ENCODE measurements around the gene KCNS1. TPM values are rescaled to one million over a fixed set of nuclear protein-coding genes. Genes with fewer than 3 reads are reported as not detected.

The KCNS1 gene
- total and polyA plus RNA-seq, 2 of the 8 experiments (the other 6 are each of a cell fraction or from before 2014, with no cell fraction given) = 1.4 to 1.8 TPM

GRCh38 chr20:45059022-45059728 lies 41.8 kb downstream of the KCNS1 start:
- H3K56ac ChIP-seq (replicated peaks; ENCODE audit: insufficient read length, low read depth, low read length) = no peak overlapping the region
- TF ChIP-seq CTCF (IDR thresholded peaks at IDR 0.05; ENCODE audit: control extremely low read depth in 1 of 3, insufficient read depth in 1 of 3, low read depth in 1 of 3, low read length in 3 of 3) (no peak), JUN (IDR thresholded peaks at IDR 0.05; ENCODE audit: low read depth, low read length) (no peak)
- no peaks in the 10 kb centered on the region for H3K79me2 ChIP-seq (ENCODE audit: control insufficient read depth in 1 of 2, insufficient read depth in 2 of 2, low read length in 2 of 2)
- no peak overlapping the region for H3K4me2 ChIP-seq (ENCODE audit: insufficient read depth in 1 of 2, low read depth in 2 of 2, low read length in 2 of 2)
- no peak overlapping the region for H2BK120ac ChIP-seq (replicated peaks; ENCODE audit: low read depth, low read length)
- H3K9ac ChIP-seq (replicated peaks in 1 of 4; ENCODE audit: extremely low read depth in 1 of 4, low read depth in 3 of 4, low read length in 3 of 4) = no peak overlapping the region
- no peak overlapping the region for H3K23ac ChIP-seq (ENCODE audit: insufficient read length)
- no peaks in the 10 kb centered on the region for H3K27me3 ChIP-seq (replicated peaks in 1 of 4; ENCODE audit: control insufficient read depth in 3 of 4, extremely low read depth in 1 of 4, insufficient read depth in 3 of 4, low read length in 3 of 4)
- H3K79me1 ChIP-seq (ENCODE audit: low read depth, low read length) = no peaks in the 10 kb centered on the region
- H4K8ac ChIP-seq (ENCODE audit: extremely low read depth, insufficient read depth, low read length) = no peak overlapping the region
- H3K4me3 ChIP-seq (ENCODE audit: extremely low read depth in 1 of 4, insufficient read depth in 2 of 4, low read depth in 3 of 4, low read length in 4 of 4) = no peak overlapping the region
- H3K36me3 ChIP-seq (ENCODE audit: control insufficient read depth in 2 of 4, insufficient read depth in 4 of 4, low read length in 3 of 4) = no peaks in the 10 kb centered on the region
- H3K18ac ChIP-seq (ENCODE audit: extremely low read depth, low read length) = no peak overlapping the region
- no peak overlapping the region for H2AFZ ChIP-seq (ENCODE audit: low read length)
- no peaks in the 10 kb centered on the region for H3K23me2 ChIP-seq (ENCODE audit: low read depth, low read length)
- no peak for DNase-seq (ENCODE audit: low read depth in 1 of 2, low spot score in 2 of 2)
- no peaks in the 10 kb centered on the region for H4K20me1 ChIP-seq (replicated peaks in 1 of 2; ENCODE audit: control insufficient read depth in 1 of 2, insufficient read depth in 2 of 2, low read length in 2 of 2)
- FAIRE-seq = no peak
- H2BK5ac ChIP-seq (ENCODE audit: low read depth, low read length) = no peak overlapping the region
- no peak overlapping the region for H3K27ac ChIP-seq (ENCODE audit: low read depth, low read length)
- ChIA-PET POLR2A (ENCODE audit: partially characterized antibody) (no interaction called here), CTCF (ENCODE audit: partially characterized antibody) (interaction anchor here (1.4 to 1.8 kb wide), 4 partner anchors 15 to 52 kb away, joined by 3 to 6 read pairs (median 5); no protein-coding TSS in a partner anchor)
- 89% methylated on average over 6 of the region's 6 CpGs; no CpG with 5 or more reads in 1 of the 2 experiments for WGBS, 2 experiments (ENCODE audit: extremely low coverage in 1 of 2, insufficient coverage in 1 of 2, insufficient read length in 1 of 2, insufficient replicate concordance in 2 of 2, low coverage in 1 of 2, low lambda C conversion rate in 2 of 2, missing lambda C conversion rate in 1 of 2)
- no peak overlapping the region for H4K91ac ChIP-seq (replicated peaks; ENCODE audit: insufficient read length, low read length)
- no peak overlapping the region for H3K4ac ChIP-seq (replicated peaks; ENCODE audit: insufficient read length, low read depth, low read length)
- no peak overlapping the region for H2AK5ac ChIP-seq (ENCODE audit: low read depth, low read length)
- no peak overlapping the region for H4K5ac ChIP-seq (ENCODE audit: insufficient read length, low read depth, low read length)
- no peak overlapping the region for H2BK15ac ChIP-seq (ENCODE audit: low read length)
- H2BK20ac ChIP-seq (ENCODE audit: low read length) = no peak overlapping the region
- H2BK12ac ChIP-seq (ENCODE audit: low read depth, low read length) = no peak overlapping the region
- peaks cover 0 to 2% (median 0%) of the 10 kb centered on the region in 4 experiments; a peak in 1 of 7 replicates for H3K4me1 ChIP-seq (replicated peaks in 1 of 4; ENCODE audit: control insufficient read depth in 3 of 4, insufficient read depth in 4 of 4, low read length in 3 of 4)
- no peak overlapping the region for H3K14ac ChIP-seq (ENCODE audit: insufficient read length)
- no peaks in the 10 kb centered on the region; a peak in 1 of 4 replicates for H3K9me3 ChIP-seq (ENCODE audit: insufficient read depth in 2 of 2, low read depth in 1 of 2, low read length in 1 of 2)
